Kidney glomerular epithelial cell (primary cell): ENCODE results near the gene NIPAL3.
"Not testable (repeated sequence)": the region's sequence is repeated elsewhere in the genome, so short reads cannot be mapped to it uniquely, and the experiment has no call there.

Experiments
- DNase-seq: peaks from one replicate; lab custom pipeline; 2025; lab: John Stamatoyannopoulos, UW

The NIPAL3 gene

GRCh38 chr1:24517898-24518297, 102.3 kb downstream of the NIPAL3 start:
- no peak for DNase-seq

GRCh38 chr1:24520282-24520681, 104.7 kb downstream of the NIPAL3 start:
- not testable (repeated sequence) for DNase-seq
